Omental fat pad (tissue), 4 donors: Measurements from ENCODE around the gene ARHGAP6. TPM values are rescaled to one million over a fixed set of nuclear protein-coding genes. Genes with fewer than 3 reads are reported as not detected.

Experiments used
- ATAC-seq: fragments of 150-250 bp; one replicate; pipeline ENCODE4 v1.9.1; 2016; ENCODE audit warnings: mild to moderate bottlenecking, moderate library complexity; ENCODE audit not compliant: low FRiP score
- DNase-seq: peaks from one replicate; pipeline ENCODE4 v3.0.0-alpha.2; 2019; ENCODE audit warnings: low spot score
- total RNA-seq, 4 donors: library from RNA; depleted of rRNA; stranded (reverse); fragments of >200 nt; gene quantifications; one replicate each; pipeline ENCODE4 v1.1.0, GENCODE V29; 2016
- TF ChIP-seq, protein P1 (sequence below), 3 donors: fragments of 450-650 bp; IDR thresholded peaks; one replicate each; pipeline ENCODE4 v1.5.1; 2016 to 2017; ENCODE audit warnings: antibody characterized with exemption in 3 of 3, mild to moderate bottlenecking in 3 of 3, moderate library complexity in 2 of 3

The ARHGAP6 gene
- total RNA-seq, 4 donors from 2014 or later = 20.4 to 45.5 (median 25.1) TPM

- DNase-seq = no peak
- TF ChIP-seq, protein P1, sequence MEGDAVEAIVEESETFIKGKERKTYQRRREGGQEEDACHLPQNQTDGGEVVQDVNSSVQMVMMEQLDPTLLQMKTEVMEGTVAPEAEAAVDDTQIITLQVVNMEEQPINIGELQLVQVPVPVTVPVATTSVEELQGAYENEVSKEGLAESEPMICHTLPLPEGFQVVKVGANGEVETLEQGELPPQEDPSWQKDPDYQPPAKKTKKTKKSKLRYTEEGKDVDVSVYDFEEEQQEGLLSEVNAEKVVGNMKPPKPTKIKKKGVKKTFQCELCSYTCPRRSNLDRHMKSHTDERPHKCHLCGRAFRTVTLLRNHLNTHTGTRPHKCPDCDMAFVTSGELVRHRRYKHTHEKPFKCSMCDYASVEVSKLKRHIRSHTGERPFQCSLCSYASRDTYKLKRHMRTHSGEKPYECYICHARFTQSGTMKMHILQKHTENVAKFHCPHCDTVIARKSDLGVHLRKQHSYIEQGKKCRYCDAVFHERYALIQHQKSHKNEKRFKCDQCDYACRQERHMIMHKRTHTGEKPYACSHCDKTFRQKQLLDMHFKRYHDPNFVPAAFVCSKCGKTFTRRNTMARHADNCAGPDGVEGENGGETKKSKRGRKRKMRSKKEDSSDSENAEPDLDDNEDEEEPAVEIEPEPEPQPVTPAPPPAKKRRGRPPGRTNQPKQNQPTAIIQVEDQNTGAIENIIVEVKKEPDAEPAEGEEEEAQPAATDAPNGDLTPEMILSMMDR (IDR thresholded peaks at IDR 0.05) = no peak
- ATAC-seq = no peak
Measured at GRCh38 chrX:11189097-11189496, 476.6 kb downstream of the ARHGAP6 start.

DNA sequence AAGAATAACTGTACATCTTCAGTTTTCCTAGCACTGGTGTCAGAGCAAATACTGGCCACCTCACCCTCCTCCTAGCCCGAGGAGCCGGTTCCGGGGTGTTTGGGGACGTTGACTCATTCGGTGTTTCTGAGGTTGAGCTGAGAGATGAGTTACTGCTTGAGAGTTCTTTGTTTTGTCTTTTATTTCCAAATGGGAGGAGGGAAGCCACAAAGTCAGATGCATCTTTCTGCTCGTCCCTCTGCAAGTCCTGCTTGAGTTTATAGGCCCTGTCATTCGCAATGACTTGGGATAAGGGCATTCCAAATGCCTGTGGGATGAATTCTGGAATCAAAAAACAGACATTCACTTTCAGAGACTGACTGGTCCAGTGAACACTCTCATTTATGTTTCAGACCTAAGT, 477.1 kb downstream of the ARHGAP6 start:
- TF ChIP-seq, protein P1 (IDR thresholded peaks at IDR 0.05) = no peak
- no peak for ATAC-seq

GRCh38 chrX:11187001-11187400, 478.7 kb downstream of the ARHGAP6 start:
- ATAC-seq (no peak), DNase-seq (no peak)
- TF ChIP-seq, protein P1 (IDR thresholded peaks at IDR 0.05) = no peak

More for the DNA sequence above, 477.1 kb downstream of the ARHGAP6 start:
- DNase-seq = no peak

- no peak for DNase-seq
- ATAC-seq = no peak
- TF ChIP-seq, protein P1 (IDR thresholded peaks at IDR 0.05) = no peak
Measured at GRCh38 chrX:11185861-11186260, 479.9 kb downstream of the ARHGAP6 start.

DNA sequence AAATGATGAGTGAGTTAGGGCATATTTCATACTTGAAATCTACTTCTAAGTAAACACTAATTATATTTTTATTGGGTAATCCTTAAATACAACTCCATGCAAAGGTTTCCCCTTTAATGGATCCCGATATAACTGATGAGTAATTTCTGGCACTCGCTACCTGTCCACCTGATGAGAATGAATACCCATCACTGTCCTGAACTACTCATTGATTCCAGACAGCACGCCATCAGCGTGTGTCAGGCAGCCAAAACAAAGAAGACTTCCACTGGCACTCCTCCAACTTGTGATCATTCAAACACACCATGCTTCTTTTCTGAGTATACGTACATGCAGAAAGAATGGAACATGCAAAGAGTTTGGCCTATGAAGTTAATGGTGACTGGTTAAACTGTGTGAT, 485.1 kb downstream of the ARHGAP6 start:
- TF ChIP-seq, protein P1 (IDR thresholded peaks at IDR 0.05) = no peak
- DNase-seq (no peak), ATAC-seq (no peak)

GRCh38 chrX:11172415-11172814, 493.3 kb downstream of the ARHGAP6 start:
- DNase-seq = no peak
- TF ChIP-seq, protein P1 (IDR thresholded peaks at IDR 0.05) = no peak
- no peak for ATAC-seq

DNA sequence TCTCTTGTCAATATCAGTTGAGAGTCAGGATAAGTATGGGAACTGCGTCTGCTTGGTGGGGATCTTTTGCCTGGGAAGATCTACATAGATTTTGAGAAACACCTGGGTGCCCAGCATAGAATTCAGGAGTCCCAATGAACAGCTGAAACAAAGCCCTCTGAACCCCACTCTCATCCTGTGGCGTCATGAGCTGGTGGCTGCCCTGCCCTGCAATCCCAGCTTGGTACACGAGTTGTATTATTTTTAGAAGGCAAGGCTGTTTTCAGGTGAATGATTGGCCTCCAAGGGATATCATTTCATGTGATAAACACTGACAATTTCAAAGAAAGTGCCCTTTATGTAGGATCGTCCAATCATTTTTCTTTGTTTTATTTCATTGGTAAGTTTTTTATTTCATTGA, 493.8 kb downstream of the ARHGAP6 start:
- TF ChIP-seq, protein P1 (IDR thresholded peaks at IDR 0.05) = no peak
- ATAC-seq (no peak), DNase-seq (no peak)
